Measurements from ENCODE around the gene ABCC1. TPM values are rescaled to one million over a fixed set of nuclear protein-coding genes. Genes with fewer than 3 reads are reported as not detected.
A peak's percentile ranks its signal among the peaks of the same experiment; 100 is the strongest.

Gene ABCC1
- total RNA-seq, 1 donor from 2014 or later, result 29.9 TPM

GRCh38 chr16:16112450-16113053, 163.1 kb downstream of the ABCC1 start:
- DNase-seq, result no peak
- Mint-ChIP-seq H3K36me3 (ENCODE audit: unreplicated experiment) (peaks cover 6% of the 10 kb centered on the region), H3K4me1 (ENCODE audit: low read depth, unreplicated experiment) (no peaks in the 10 kb centered on the region), H3K9me3 (ENCODE audit: unreplicated experiment) (no peaks in the 10 kb centered on the region), H3K27ac (ENCODE audit: unreplicated experiment) (no peak overlapping the region), H3K27me3 (ENCODE audit: unreplicated experiment) (no peaks in the 10 kb centered on the region), H3K4me3 (ENCODE audit: unreplicated experiment) (no peak overlapping the region)
- TF ChIP-seq CTCF (IDR thresholded peaks at IDR 0.05; ENCODE audit: partially characterized antibody, unreplicated experiment), result no peak

GRCh38 chr16:16113076-16113475, 163.7 kb downstream of the ABCC1 start:
- Mint-ChIP-seq H3K9me3 (ENCODE audit: unreplicated experiment) (peaks cover 2% of the 10 kb centered on the region), H3K36me3 (ENCODE audit: unreplicated experiment) (peaks cover 9% of the 10 kb centered on the region), H3K27me3 (ENCODE audit: unreplicated experiment) (no peaks in the 10 kb centered on the region), H3K4me3 (ENCODE audit: unreplicated experiment) (no peak overlapping the region), H3K4me1 (ENCODE audit: low read depth, unreplicated experiment) (no peaks in the 10 kb centered on the region), H3K27ac (ENCODE audit: unreplicated experiment) (no peak overlapping the region)
- TF ChIP-seq CTCF (IDR thresholded peaks at IDR 0.05; ENCODE audit: partially characterized antibody, unreplicated experiment), result no peak
- DNase-seq, result no peak

DNA sequence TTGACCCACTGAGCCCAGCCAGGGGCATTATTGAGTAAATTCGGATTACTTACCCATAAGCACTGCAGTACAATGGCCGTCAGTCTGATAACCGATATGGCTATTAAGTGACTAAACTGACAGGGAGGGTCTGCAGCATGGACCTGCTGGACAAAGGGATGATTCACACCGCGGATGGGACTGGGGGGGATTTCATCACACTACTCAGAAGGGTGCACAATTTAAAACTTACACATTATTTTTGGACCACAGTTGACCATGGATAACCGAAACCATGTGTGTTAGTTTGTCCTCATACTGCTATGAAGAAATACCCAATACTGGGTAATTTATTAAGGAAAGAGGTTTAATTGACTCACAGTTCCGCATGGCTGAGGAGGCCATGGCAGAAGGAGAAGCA, 167.4 kb downstream of the ABCC1 start:
- peaks cover 34% of the 10 kb centered on the region for H3K36me3 Mint-ChIP-seq (ENCODE audit: unreplicated experiment)

DNA sequence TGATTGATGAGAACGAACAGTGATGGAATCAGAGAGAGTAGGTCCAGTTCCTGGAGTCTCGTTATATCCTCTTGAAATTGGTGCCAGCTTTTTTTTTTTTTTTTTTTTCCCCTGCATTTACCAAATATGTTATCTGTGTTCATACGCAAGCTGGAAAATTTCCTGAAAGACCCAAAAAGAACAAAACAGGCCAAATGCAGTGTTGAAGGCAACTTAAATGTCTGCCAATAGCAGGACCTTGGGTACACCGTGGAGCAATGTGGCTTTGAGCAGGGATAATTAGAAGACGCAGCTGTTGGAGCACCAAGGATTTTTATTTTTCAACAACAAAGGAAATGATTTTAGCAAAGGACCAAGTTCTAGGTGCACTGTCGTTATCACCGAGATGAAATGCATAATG, 168.9 kb downstream of the ABCC1 start:
- Mint-ChIP-seq H3K27ac (ENCODE audit: unreplicated experiment) (no peak overlapping the region), H3K4me3 (ENCODE audit: unreplicated experiment) (no peak overlapping the region), H3K4me1 (ENCODE audit: low read depth, unreplicated experiment) (no peaks in the 10 kb centered on the region), H3K9me3 (ENCODE audit: unreplicated experiment) (peaks cover 22% of the 10 kb centered on the region), H3K36me3 (ENCODE audit: unreplicated experiment) (peaks cover 34% of the 10 kb centered on the region), H3K27me3 (ENCODE audit: unreplicated experiment) (no peaks in the 10 kb centered on the region)
- no peak for TF ChIP-seq CTCF (IDR thresholded peaks at IDR 0.05; ENCODE audit: partially characterized antibody, unreplicated experiment)
- DNase-seq, result no peak

More for the DNA sequence above, 167.4 kb downstream of the ABCC1 start:
- H3K4me1 Mint-ChIP-seq (ENCODE audit: low read depth, unreplicated experiment), result no peaks in the 10 kb centered on the region
- TF ChIP-seq CTCF (IDR thresholded peaks at IDR 0.05; ENCODE audit: partially characterized antibody, unreplicated experiment), result no peak
- no peak for DNase-seq
- peaks cover 20% of the 10 kb centered on the region for H3K9me3 Mint-ChIP-seq (ENCODE audit: unreplicated experiment)
- H3K27ac Mint-ChIP-seq (ENCODE audit: unreplicated experiment), result no peak overlapping the region
- no peak overlapping the region for H3K4me3 Mint-ChIP-seq (ENCODE audit: unreplicated experiment)
- no peaks in the 10 kb centered on the region for H3K27me3 Mint-ChIP-seq (ENCODE audit: unreplicated experiment)

GRCh38 chr16:16120044-16120381, 170.6 kb downstream of the ABCC1 start:
- H3K4me3 Mint-ChIP-seq (ENCODE audit: unreplicated experiment), result no peak overlapping the region

More at GRCh38 chr16:16120044-16120381, 170.6 kb downstream of the ABCC1 start:
- peaks cover 2% of the 10 kb centered on the region for H3K27me3 Mint-ChIP-seq (ENCODE audit: unreplicated experiment)
- DNase-seq, result no peak
- TF ChIP-seq CTCF (IDR thresholded peaks at IDR 0.05; ENCODE audit: partially characterized antibody, unreplicated experiment), result no peak
- H3K27ac Mint-ChIP-seq (ENCODE audit: unreplicated experiment), result peak overlapping the region; percentile 64
- peaks cover 27% of the 10 kb centered on the region for H3K9me3 Mint-ChIP-seq (ENCODE audit: unreplicated experiment)
- no peaks in the 10 kb centered on the region for H3K4me1 Mint-ChIP-seq (ENCODE audit: low read depth, unreplicated experiment)
- peaks cover 41% of the 10 kb centered on the region for H3K36me3 Mint-ChIP-seq (ENCODE audit: unreplicated experiment)
